GM12891 (cell line): ENCODE results near the gene MTNR1B.

Source experiments
- POLR2A ChIP-seq: IDR thresholded peaks from 2 replicates; pipeline ENCODE4 v1.6.1; 2011; ENCODE audit warnings: low read depth, low read length, control low read depth
- POLR2AphosphoS5 ChIP-seq: IDR thresholded peaks from 2 replicates; pipeline ENCODE4 v1.6.1; 2011; ENCODE audit warnings: low read depth, low read length, control low read depth

DNA sequence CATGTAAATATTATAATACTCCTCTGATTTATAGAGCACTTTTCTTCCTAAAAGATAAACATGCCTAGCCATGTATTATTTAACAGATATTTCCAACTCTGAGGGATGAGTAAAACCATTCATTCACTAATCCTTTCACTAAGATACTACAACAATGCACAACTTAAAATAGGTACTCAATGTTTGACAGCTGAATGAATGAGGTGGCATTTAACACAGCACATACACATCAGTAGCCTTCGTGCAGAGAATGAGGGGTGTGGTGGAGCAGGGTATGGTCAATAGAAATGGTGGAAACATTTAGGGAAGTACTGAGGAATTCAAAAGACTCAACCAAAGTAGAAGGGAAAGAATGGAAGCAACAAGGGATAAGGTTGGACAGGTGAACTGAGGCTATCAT, 46.7 kb upstream of the MTNR1B start:
- TF ChIP-seq POLR2AphosphoS5 = no peak
- TF ChIP-seq POLR2A = no peak
